Endothelial cell of hepatic sinusoid (primary cell): Measurements from ENCODE around the gene KLHDC1.

Source experiments
- in situ Hi-C: cut with HindIII; loops from 2 replicates; pipeline ENCODE4 v1.10.0; 2017; ENCODE audit warnings: low sequenced_read_pairs

The KLHDC1 gene

DNA sequence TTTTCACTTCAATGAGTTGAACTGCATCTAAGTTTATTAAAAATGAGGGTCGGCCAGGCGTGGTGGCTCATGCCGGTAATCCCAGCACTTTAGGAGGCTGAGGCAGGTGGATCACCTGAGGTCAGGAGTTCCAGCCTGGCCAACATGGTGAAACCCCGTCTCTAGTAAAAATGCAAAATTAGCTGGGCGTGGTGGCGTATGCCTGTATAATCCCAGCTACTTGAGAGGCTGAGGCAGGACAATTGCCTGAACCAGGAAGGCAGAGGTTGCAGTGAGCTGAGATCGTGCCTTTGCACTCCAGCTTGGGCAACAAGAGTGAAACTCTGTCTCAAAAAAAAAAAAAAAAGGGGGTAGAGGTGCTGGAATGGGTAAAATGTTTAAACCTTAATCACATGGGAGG is 88.1 kb downstream of the KLHDC1 start:
- in situ Hi-C loops: loop anchor here (5.0 kb wide), 1 partner anchor 74 kb away; no protein-coding TSS in a partner anchor

- in situ Hi-C loops: loop anchor here (5.0 kb wide), 1 partner anchor 76 kb away; no protein-coding TSS in a partner anchor
Measured at GRCh38 chr14:49783394-49784014, 90.6 kb downstream of the KLHDC1 start.

GRCh38 chr14:49786315-49786714 is 93.4 kb downstream of the KLHDC1 start:
- in situ Hi-C loops: loop anchor here (5.0 kb wide), 1 partner anchor 134 kb away; no protein-coding TSS in a partner anchor

- in situ Hi-C loops: no loop called here
Measured at GRCh38 chr14:49792618-49793017, 99.7 kb downstream of the KLHDC1 start.

DNA sequence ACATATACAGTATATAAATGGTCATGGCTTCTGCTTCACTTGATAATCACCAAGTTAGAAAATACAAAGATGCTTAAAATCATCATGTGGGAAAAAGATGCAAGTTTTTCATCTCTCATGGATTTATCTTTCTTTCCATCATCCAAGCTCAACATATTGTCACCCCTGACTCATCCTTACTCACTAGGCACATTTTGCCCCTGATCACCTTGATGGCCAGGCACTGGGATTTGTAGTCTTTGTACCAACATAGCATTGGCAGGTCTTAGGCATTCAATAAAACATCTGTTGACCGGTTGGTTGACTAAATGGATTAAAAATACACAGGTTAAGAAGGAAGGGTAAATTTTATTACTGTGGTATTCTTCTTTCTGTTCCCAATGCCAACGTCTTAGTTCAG is 103.1 kb downstream of the KLHDC1 start:
- in situ Hi-C loops: no loop called here
